Brain microvascular endothelial cell (primary cell): ENCODE data around the gene IQSEC3.
A peak's percentile ranks its signal among the peaks of the same experiment; 100 is the strongest.
"Not testable (repeated sequence)": the region's sequence is repeated elsewhere in the genome, so short reads cannot be mapped to it uniquely, and the experiment has no call there.

Experiments used
- DNase-seq: peaks from one replicate; pipeline ENCODE4 v3.0.0-alpha.2; 2020
- H3K27ac ChIP-seq: fragments of 250-450 bp; sonication (Bioruptor Pico); 2 replicates; pipeline ENCODE4 v1.5.1; 2020; ENCODE audit warnings: mild to moderate bottlenecking, moderate library complexity
- H3K27me3 ChIP-seq: fragments of 250-450 bp; sonication (Bioruptor Pico); replicated peaks from 2 replicates; pipeline ENCODE4 v1.5.1; 2020; ENCODE audit warnings: mild to moderate bottlenecking
- H3K36me3 ChIP-seq: fragments of 250-450 bp; sonication (Bioruptor Pico); replicated peaks from 2 replicates; pipeline ENCODE4 v1.5.1; 2020; ENCODE audit warnings: mild to moderate bottlenecking
- H3K4me3 ChIP-seq: 2 replicates; pipeline ENCODE4 v1.5.1; 2011; ENCODE audit warnings: low read depth, mild to moderate bottlenecking, control low read depth, low read length, moderate library complexity
- in situ Hi-C: cut with HindIII; loops from 2 replicates; pipeline ENCODE4 v1.10.0; 2017; ENCODE audit warnings: low sequenced_read_pairs, low pct_ligation_motif_present
- TF ChIP-seq, protein P1 (sequence below): IDR thresholded peaks from 2 replicates; pipeline ENCODE4 v1.5.1; 2011; ENCODE audit warnings: low read depth, mild to moderate bottlenecking, moderate library complexity, low read length, control low read depth, inconsistent platforms; ENCODE audit errors: missing control alignments

IQSEC3 gene

DNA sequence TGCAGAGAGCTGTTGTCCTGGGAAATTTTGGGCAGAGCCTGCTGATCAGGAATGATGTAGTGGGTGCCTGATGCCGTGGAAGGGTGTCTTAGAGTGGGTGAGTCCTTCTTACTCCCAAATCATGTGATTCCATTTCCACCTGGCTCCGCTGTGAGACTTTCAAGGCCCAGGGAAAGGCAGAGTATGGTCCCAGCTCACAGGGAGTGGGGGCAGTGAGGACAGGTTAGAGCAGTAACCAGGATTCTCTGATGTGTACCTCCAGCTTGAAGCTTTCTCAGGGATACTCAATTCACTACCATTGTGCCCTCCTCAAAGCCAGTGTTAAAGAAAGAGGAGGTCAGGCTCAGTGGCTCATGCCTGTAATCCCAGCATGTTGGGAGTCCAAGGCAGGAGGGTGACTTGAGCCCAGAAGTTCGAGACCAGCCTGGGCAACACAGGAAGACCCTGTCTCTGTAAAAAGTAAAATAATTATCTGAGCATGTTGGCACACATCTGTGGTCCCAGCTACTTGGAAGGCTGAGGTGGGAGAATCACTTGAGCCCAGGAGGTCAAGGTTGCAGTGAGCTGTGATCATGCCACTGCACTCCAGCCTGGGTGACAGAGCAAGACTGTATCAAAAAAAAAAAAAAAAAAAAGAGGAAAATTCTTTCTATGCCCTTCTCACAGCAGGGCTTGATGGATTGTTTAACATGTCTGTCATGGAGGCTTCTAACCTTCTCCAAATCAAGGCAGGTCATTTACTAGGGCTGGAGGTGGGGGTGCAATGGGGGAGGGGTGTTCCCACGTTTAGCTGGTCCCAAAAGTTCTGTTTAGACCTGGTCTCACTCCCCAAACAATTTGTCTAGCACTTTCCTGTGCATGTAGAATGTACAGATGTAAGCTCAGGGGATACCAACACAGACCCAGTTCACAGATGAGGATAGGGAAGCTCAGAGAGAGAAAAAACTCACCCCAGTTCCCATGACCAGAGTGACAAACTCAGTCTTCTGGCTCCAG is 12.5 kb upstream of the IQSEC3 start:
- H3K27me3 ChIP-seq, result peaks cover 20% of the 10 kb centered on the region
- no peak overlapping the region for H3K4me3 ChIP-seq
- H3K27ac ChIP-seq, result no peak overlapping the region
- TF ChIP-seq, protein P1, sequence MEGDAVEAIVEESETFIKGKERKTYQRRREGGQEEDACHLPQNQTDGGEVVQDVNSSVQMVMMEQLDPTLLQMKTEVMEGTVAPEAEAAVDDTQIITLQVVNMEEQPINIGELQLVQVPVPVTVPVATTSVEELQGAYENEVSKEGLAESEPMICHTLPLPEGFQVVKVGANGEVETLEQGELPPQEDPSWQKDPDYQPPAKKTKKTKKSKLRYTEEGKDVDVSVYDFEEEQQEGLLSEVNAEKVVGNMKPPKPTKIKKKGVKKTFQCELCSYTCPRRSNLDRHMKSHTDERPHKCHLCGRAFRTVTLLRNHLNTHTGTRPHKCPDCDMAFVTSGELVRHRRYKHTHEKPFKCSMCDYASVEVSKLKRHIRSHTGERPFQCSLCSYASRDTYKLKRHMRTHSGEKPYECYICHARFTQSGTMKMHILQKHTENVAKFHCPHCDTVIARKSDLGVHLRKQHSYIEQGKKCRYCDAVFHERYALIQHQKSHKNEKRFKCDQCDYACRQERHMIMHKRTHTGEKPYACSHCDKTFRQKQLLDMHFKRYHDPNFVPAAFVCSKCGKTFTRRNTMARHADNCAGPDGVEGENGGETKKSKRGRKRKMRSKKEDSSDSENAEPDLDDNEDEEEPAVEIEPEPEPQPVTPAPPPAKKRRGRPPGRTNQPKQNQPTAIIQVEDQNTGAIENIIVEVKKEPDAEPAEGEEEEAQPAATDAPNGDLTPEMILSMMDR, result no peak
- DNase-seq, result no peak
- in situ Hi-C loops, result no loop called here
- H3K36me3 ChIP-seq, result no peaks in the 10 kb centered on the region

DNA sequence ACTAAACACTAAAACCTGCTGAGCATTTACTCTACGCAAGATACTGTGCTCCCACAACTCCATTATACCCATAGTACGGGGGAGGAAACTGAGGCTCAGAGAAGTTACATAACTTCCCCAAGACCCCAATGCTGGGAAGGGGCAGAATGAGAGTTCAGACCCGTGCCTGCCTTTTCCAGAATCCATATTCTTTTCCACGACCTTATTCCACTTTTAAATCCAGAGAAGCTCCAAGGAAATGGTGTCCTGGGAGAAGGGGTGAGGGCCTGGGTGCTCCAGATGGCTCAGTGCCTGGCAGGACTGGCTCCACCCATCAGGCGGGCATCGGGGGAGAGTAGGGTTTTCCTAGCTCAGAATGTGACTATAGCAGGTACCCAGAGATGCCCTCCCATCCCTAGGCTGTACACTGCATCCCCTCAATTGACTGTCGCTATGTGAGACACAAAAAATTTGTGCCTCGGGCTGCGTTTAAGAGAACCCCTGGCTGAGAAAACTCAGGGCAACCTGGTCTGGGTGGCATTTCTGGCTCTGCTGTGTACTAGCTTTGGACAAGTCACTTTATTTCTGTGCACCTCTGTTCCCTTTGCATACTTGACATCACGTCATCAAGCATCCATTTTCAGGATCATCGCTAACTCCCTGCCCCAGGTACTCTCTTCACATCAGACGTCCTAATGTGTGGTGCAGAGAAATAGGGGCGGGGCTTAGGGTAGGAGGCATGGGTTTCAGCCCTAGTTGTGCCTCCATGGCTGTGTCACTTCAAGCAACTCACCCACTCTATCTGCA is 11.6 kb upstream of the IQSEC3 start:
- H3K36me3 ChIP-seq, result no peaks in the 10 kb centered on the region
- TF ChIP-seq, protein P1, result no peak
- DNase-seq, result no peak
- in situ Hi-C loops, result no loop called here
- peaks cover 21% of the 10 kb centered on the region for H3K27me3 ChIP-seq
- H3K4me3 ChIP-seq, result no peak overlapping the region
- H3K27ac ChIP-seq, result no peak overlapping the region

DNA sequence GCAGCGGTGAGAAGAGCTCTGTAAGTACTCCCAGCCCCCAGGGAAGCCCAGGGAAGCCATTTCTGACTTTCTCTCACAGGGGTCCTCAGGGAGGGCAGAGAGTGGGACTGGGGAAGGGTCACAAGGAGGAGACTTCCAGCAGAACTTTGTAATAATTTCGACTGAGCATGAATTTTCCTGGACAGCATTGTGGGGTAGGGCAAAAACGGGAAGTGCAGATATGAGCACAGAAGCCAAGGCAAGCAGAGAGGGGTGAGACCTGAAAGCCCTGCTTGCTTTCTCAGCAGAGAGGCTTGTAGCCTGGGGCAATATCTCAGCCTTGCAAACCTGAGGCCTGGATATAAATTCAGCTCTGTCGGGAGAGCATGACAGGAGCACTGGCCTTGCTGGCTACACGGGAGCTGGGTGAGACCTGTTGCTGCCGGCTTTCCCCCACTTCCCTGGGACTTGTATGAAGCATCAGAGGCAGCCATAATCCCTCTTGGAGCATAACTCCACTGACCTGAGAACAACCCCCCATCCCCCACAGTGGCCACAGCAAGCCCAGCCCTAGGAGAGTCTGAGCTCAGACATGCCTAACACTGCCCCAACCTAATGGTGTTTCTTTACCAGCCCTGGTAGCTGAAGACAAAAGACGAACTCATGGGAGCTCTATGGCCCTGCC is 9.8 kb upstream of the IQSEC3 start:
- TF ChIP-seq, protein P1, result no peak
- Histone ChIP-seq H3K27me3 (peaks cover 24% of the 10 kb centered on the region), H3K27ac (no peak overlapping the region), H3K4me3 (no peak overlapping the region), H3K36me3 (no peaks in the 10 kb centered on the region)
- in situ Hi-C loops, result no loop called here
- no peak for DNase-seq

DNA sequence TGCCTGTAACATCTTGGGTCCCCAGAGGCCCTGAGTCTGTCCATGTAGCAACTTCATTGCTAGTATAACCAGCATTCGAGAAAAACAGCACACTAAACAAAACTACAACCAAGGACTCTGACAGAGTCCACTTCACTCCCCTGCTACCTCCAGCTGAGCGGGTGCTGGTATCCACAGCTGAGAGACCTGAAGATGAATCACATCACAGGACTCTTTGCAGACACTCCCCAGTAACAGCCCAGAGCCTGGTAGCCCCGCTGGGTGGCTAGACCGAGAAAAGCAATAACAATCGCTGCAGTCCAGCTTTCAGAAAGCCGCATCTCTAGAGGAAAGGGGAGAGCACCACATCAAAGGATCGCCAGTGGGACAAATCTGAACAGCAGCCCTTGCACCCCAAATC is 9.0 kb upstream of the IQSEC3 start:
- no peak for DNase-seq
- H3K4me3 ChIP-seq, result no peak overlapping the region
- H3K27ac ChIP-seq, result no peak overlapping the region
- H3K27me3 ChIP-seq, result peaks cover 24% of the 10 kb centered on the region
- in situ Hi-C loops, result no loop called here
- TF ChIP-seq, protein P1, result no peak
- H3K36me3 ChIP-seq, result no peaks in the 10 kb centered on the region

DNA sequence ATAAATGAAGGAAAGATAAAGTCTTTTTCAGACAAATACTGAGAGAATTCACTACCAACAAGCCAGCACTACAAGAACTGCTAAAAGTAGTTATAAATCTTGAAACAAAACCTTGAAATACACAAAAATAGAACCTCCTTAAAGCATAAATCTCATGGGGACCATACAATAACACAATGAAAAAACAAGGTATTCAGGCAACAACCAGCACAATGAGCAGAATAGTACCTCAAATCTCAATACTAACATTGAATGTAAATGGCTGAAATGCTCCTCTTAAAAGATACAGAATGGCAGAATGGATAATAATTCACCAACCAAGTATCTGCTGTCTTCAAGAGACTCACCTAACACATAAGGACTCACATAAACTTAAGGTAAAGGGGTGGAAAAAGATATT is 7.7 kb upstream of the IQSEC3 start:
- no peak overlapping the region for H3K4me3 ChIP-seq
- H3K27ac ChIP-seq, result no peak overlapping the region
- in situ Hi-C loops, result no loop called here
- H3K27me3 ChIP-seq, result peaks cover 17% of the 10 kb centered on the region
- no peaks in the 10 kb centered on the region for H3K36me3 ChIP-seq
- TF ChIP-seq, protein P1, result no peak
- DNase-seq, result no peak

DNA sequence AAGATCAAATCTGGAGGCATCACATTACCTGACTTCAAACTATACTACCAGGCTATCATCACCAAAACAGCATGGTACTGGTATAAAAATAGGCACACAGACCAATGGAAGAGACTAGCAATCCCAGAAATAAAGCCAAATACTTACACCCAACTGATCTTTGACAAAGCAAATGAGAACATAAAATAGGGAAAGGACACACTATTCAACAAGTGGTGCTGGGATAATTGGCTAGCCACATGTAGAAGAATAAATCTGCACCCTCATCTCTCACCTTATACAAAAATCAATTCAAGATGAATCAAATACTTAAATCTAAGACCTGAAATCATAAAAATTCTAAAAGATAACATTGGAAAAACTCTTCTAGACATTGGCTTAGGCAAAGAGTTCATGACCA is 4.7 kb upstream of the IQSEC3 start:
- DNase-seq, H3K27ac ChIP-seq, in situ Hi-C loops, H3K4me3 ChIP-seq, H3K36me3 ChIP-seq, H3K27me3 ChIP-seq: not testable (repeated sequence)

DNA sequence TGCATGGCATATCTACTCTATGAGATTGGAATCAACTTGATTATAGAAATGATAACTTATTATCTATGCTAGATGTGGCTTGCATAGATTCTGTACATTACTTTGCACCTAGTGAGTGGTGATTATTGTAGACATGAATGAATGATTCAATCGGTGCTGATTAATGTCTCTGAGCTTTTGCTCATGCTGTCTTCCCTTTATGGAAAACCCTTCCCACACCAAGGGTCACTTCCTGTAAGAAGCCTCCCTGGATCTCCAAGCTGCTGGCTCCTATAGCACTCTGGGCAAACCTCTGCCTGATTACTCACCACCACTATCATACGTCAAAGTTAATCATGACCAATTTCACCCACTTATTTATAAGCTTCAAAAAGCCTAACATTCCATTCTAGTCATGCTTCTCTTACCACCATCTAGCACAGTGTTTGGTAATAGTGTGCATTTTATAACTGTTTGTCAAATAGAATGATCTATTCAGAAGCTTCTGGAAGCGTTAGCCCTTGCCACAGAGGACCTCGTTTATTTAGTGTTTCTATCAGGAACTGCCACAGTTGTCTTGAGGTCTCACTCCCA is 990 bp upstream of the IQSEC3 start:
- H3K4me3 ChIP-seq, H3K27ac ChIP-seq, H3K36me3 ChIP-seq, H3K27me3 ChIP-seq, in situ Hi-C loops: not testable (repeated sequence)
- DNase-seq, result peak; percentile 66

DNA sequence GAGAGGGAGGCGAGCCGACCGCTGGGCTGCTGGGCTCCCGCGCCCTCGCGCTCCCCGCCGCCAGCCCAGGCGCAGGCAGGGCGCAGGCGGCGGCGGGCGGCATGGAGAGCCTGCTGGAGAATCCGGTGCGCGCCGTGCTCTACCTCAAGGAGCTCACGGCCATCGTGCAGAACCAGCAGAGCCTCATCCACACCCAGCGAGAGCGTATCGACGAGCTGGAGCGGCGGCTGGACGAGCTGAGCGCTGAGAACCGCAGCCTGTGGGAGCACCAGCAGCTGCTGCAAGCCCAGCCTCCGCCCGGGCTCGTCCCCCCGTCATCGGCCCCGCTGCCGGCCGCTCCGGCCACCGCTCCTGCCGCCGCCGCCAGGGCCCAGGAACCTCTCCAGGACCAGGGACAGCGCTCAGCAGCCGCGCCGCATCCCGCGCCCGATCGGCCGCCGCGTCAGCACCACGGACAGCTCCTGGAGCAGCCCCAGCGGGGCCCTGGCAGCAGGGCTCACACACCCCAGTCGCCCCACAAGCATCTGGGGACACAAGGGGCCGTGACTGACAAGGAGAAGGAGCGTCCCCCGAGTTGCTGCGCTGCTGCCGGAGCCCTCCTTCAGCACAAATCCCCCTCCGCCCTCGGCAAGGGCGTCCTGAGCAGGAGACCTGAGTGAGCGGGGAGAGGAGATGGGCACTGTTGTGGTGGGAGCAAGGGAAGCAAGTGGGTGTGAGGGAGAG is 376 bp downstream of the IQSEC3 start:
- peak; percentile 43 for DNase-seq
- H3K27ac ChIP-seq, H3K27me3 ChIP-seq, H3K36me3 ChIP-seq, in situ Hi-C loops: not testable (repeated sequence)
- H3K4me3 ChIP-seq, result peak overlapping the region; percentile 12
